ENCODE data around the gene VPS4B. TPM values are rescaled to one million over a fixed set of nuclear protein-coding genes. Genes with fewer than 3 reads are reported as not detected.

VPS4B gene
- total and polyA plus RNA-seq, 9 donors: 18.6 to 43.4 (median 34.7) TPM

GRCh38 chr18:63342206-63342605 lies 80.1 kb downstream of the VPS4B start:
- Histone ChIP-seq H3K4me3 (no peak overlapping the region), H3K27ac (no peak overlapping the region), H3K9me3 (no peaks in the 10 kb centered on the region), H3K27me3 (no peaks in the 10 kb centered on the region), H3K36me3 (no peaks in the 10 kb centered on the region), H3K4me1 (ENCODE audit: insufficient read depth) (peaks cover 7% of the 10 kb centered on the region)
- peak in 1 of 5 donors; percentile 33 for DNase-seq
- intact Hi-C loops (cut with DNase I): loop anchor here in 1 of 4 donors (10.0 kb wide), 1 partner anchor 93 kb away; no protein-coding TSS in a partner anchor
- TF ChIP-seq EP300 (IDR thresholded peaks at IDR 0.05): no peak
- TF ChIP-seq, protein P1, sequence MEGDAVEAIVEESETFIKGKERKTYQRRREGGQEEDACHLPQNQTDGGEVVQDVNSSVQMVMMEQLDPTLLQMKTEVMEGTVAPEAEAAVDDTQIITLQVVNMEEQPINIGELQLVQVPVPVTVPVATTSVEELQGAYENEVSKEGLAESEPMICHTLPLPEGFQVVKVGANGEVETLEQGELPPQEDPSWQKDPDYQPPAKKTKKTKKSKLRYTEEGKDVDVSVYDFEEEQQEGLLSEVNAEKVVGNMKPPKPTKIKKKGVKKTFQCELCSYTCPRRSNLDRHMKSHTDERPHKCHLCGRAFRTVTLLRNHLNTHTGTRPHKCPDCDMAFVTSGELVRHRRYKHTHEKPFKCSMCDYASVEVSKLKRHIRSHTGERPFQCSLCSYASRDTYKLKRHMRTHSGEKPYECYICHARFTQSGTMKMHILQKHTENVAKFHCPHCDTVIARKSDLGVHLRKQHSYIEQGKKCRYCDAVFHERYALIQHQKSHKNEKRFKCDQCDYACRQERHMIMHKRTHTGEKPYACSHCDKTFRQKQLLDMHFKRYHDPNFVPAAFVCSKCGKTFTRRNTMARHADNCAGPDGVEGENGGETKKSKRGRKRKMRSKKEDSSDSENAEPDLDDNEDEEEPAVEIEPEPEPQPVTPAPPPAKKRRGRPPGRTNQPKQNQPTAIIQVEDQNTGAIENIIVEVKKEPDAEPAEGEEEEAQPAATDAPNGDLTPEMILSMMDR (IDR thresholded peaks at IDR 0.05): no peak
- no peak for TF ChIP-seq POLR2A (IDR thresholded peaks at IDR 0.05)
- 49 to 57% (median 52%) methylated on average over 5 of the region's 5 CpGs for WGBS, 3 donors

- WGBS, 3 donors: 31 to 51% (median 49%) methylated on average over 4 of the region's 4 CpGs
- no peaks in the 10 kb centered on the region for H3K9me3 ChIP-seq
- no peaks in the 10 kb centered on the region for H3K27me3 ChIP-seq
- peak in 2 of 5 donors; percentile 33 to 35 for DNase-seq
- no peak overlapping the region for H3K27ac ChIP-seq
- H3K36me3 ChIP-seq: no peaks in the 10 kb centered on the region
- no peaks in the 10 kb centered on the region for H3K4me1 ChIP-seq (ENCODE audit: insufficient read depth)
- no peak for TF ChIP-seq EP300 (IDR thresholded peaks at IDR 0.05)
- TF ChIP-seq, protein P1 (IDR thresholded peaks at IDR 0.05): no peak
- TF ChIP-seq POLR2A (IDR thresholded peaks at IDR 0.05): no peak
- intact Hi-C loops (cut with DNase I): loop anchor here in 1 of 4 donors (10.0 kb wide), 1 partner anchor 95 kb away; no protein-coding TSS in a partner anchor
- H3K4me3 ChIP-seq: no peak overlapping the region
These were observed 82.3 kb downstream of the VPS4B start for GRCh38 chr18:63339920-63340484.

Other genes starting within 250 kb of the VPS4B start
- gene BCL2, start 102.7 kb downstream of the VPS4B start, total RNA-seq: 10 to 100 TPM; 32.6 to 43.9 (median 36.8) TPM
- gene BCL2, start 102.7 kb downstream of the VPS4B start, polyA plus RNA-seq: 10 to 100 TPM; 13.7 to 24.0 TPM
- gene KDSR, start 55.3 kb downstream of the VPS4B start, total RNA-seq: 10 to 100 TPM; 25.8 to 70.1 (median 62.6) TPM
- 10 to 100 TPM; 27.8 to 52.3 TPM for gene KDSR, start 55.3 kb downstream of the VPS4B start, polyA plus RNA-seq
- under 1 TPM in 2 of 7 donors, not detected in 5; 0.23 to 0.31 TPM for gene SERPINB5, start 54.5 kb upstream of the VPS4B start, total RNA-seq
- gene SERPINB5, start 54.5 kb upstream of the VPS4B start, polyA plus RNA-seq: under 1 TPM in 1 of 2 donors, not detected in 1; 0.02 TPM
- gene SERPINB12, start 119.9 kb upstream of the VPS4B start, total RNA-seq: not detected
- not detected for gene SERPINB12, start 119.9 kb upstream of the VPS4B start, polyA plus RNA-seq
- gene SERPINB13, start 164.9 kb upstream of the VPS4B start, total RNA-seq: under 1 TPM in 1 of 7 donors, not detected in 6; 0.46 TPM
- not detected for gene SERPINB13, start 164.9 kb upstream of the VPS4B start, polyA plus RNA-seq
- not detected for gene SERPINB4, start 221.8 kb upstream of the VPS4B start, total RNA-seq
- under 1 TPM in 1 of 2 donors, not detected in 1; 0.10 TPM for gene SERPINB4, start 221.8 kb upstream of the VPS4B start, polyA plus RNA-seq
- gene SERPINB3, start 239.4 kb upstream of the VPS4B start, total RNA-seq: under 1 TPM in 1 of 7 donors, not detected in 6; 0.23 TPM
- under 1 TPM in 1 of 2 donors, not detected in 1; 0.05 TPM for gene SERPINB3, start 239.4 kb upstream of the VPS4B start, polyA plus RNA-seq

Data from ovary (tissue), 9 donors.